ENCODE data around the gene IRF2. TPM values are rescaled to one million over a fixed set of nuclear protein-coding genes. Genes with fewer than 3 reads are reported as not detected.

Gene IRF2
- total RNA-seq, 4 donors from 2014 or later: 27.9 to 38.7 (median 29.9) TPM

- Histone ChIP-seq H3K9me3 (no peaks in the 10 kb centered on the region), H3K27ac (no peak overlapping the region), H3K36me3 (peaks cover 58% of the 10 kb centered on the region), H3K27me3 (no peaks in the 10 kb centered on the region), H3K4me3 (no peak overlapping the region), H3K4me1 (peaks cover 20% of the 10 kb centered on the region)
- TF ChIP-seq CTCF (IDR thresholded peaks at IDR 0.05) (no peak), EP300 (IDR thresholded peaks at IDR 0.05) (no peak), POLR2A (IDR thresholded peaks at IDR 0.05) (no peak), POLR2AphosphoS5 (IDR thresholded peaks at IDR 0.05) (no peak)
- DNase-seq (ENCODE audit: low spot score in 2 of 2): no peak
- WGBS: 68% methylated on average over 13 of the region's 13 CpGs
These were observed 72.8 kb downstream of the IRF2 start for GRCh38 chr4:184401397-184402171.

GRCh38 chr4:184400891-184401290 lies 73.5 kb downstream of the IRF2 start:
- WGBS: 63% methylated on average over 8 of the region's 8 CpGs
- no peaks in the 10 kb centered on the region for H3K9me3 ChIP-seq
- no peak overlapping the region for H3K4me3 ChIP-seq
- peaks cover 17% of the 10 kb centered on the region for H3K4me1 ChIP-seq
- H3K27me3 ChIP-seq: no peaks in the 10 kb centered on the region
- no peak for DNase-seq (ENCODE audit: low spot score in 2 of 2)
- peaks cover 58% of the 10 kb centered on the region for H3K36me3 ChIP-seq
- TF ChIP-seq CTCF (IDR thresholded peaks at IDR 0.05) (no peak), POLR2AphosphoS5 (IDR thresholded peaks at IDR 0.05) (no peak)
- no peak overlapping the region for H3K27ac ChIP-seq

- peaks cover 58% of the 10 kb centered on the region for H3K36me3 ChIP-seq
- no peaks in the 10 kb centered on the region for H3K9me3 ChIP-seq
- H3K4me3 ChIP-seq: no peak overlapping the region
- TF ChIP-seq EP300 (IDR thresholded peaks at IDR 0.05) (no peak), POLR2AphosphoS5 (IDR thresholded peaks at IDR 0.05) (no peak), POLR2A (IDR thresholded peaks at IDR 0.05) (no peak), CTCF (IDR thresholded peaks at IDR 0.05) (no peak)
- H3K27ac ChIP-seq: no peak overlapping the region
- H3K27me3 ChIP-seq: no peaks in the 10 kb centered on the region
- DNase-seq (ENCODE audit: low spot score in 2 of 2): no peak
- H3K4me1 ChIP-seq: peaks cover 17% of the 10 kb centered on the region
- 48% methylated on average over 7 of the region's 7 CpGs for WGBS
These were observed 73.9 kb downstream of the IRF2 start for GRCh38 chr4:184400375-184400870.

- H3K4me1 ChIP-seq: peaks cover 17% of the 10 kb centered on the region
- H3K9me3 ChIP-seq: no peaks in the 10 kb centered on the region
- peaks cover 51% of the 10 kb centered on the region for H3K36me3 ChIP-seq
- H3K4me3 ChIP-seq: no peak overlapping the region
- 95% methylated on average over 3 of the region's 3 CpGs for WGBS
- no peak for DNase-seq (ENCODE audit: low spot score in 2 of 2)
- no peak overlapping the region for H3K27ac ChIP-seq
- no peaks in the 10 kb centered on the region for H3K27me3 ChIP-seq
- TF ChIP-seq POLR2AphosphoS5 (IDR thresholded peaks at IDR 0.05): no peak
- no peak for TF ChIP-seq POLR2A (IDR thresholded peaks at IDR 0.05)
- TF ChIP-seq EP300 (IDR thresholded peaks at IDR 0.05): no peak
- no peak for TF ChIP-seq CTCF (IDR thresholded peaks at IDR 0.05)
These were observed 74.8 kb downstream of the IRF2 start for GRCh38 chr4:184399512-184399908.

GRCh38 chr4:184398741-184399511 lies 75.4 kb downstream of the IRF2 start:
- TF ChIP-seq POLR2A (IDR thresholded peaks at IDR 0.05): no peak
- no peak for TF ChIP-seq CTCF (IDR thresholded peaks at IDR 0.05)
- no peak for TF ChIP-seq POLR2AphosphoS5 (IDR thresholded peaks at IDR 0.05)
- no peak overlapping the region for H3K27ac ChIP-seq
- no peak for DNase-seq (ENCODE audit: low spot score in 2 of 2)
- 98% methylated on average over 20 of the region's 24 CpGs for WGBS
- H3K36me3 ChIP-seq: peaks cover 54% of the 10 kb centered on the region
- no peak overlapping the region for H3K4me3 ChIP-seq
- H3K4me1 ChIP-seq: peaks cover 17% of the 10 kb centered on the region
- H3K9me3 ChIP-seq: no peaks in the 10 kb centered on the region
- H3K27me3 ChIP-seq: no peaks in the 10 kb centered on the region

All from suprapubic skin (tissue), 4 donors.